GM21390 (cell line): Measurements from ENCODE around the gene TRAPPC2L.

Source experiments
- ATAC-seq: cut with Tn5 transposase; IDR thresholded peaks from one replicate; pipeline ENCODE4 v1.9.1; 2021; ENCODE audit not compliant: unreplicated experiment

TRAPPC2L gene

GRCh38 chr16:88856122-88856827 is 652 bp upstream of the TRAPPC2L start:
- ATAC-seq, result no peak

GRCh38 chr16:88857728-88858339 is 907 bp downstream of the TRAPPC2L start:
- ATAC-seq, result peak; percentile 44

- no peak for ATAC-seq
These were observed 2.6 kb downstream of the TRAPPC2L start for GRCh38 chr16:88859381-88860091.

GRCh38 chr16:88861359-88861758 is 4.4 kb downstream of the TRAPPC2L start:
- no peak for ATAC-seq

GRCh38 chr16:88862968-88863367 is 6.0 kb downstream of the TRAPPC2L start:
- ATAC-seq, result no peak

- ATAC-seq, result no peak
These were observed 6.5 kb downstream of the TRAPPC2L start for GRCh38 chr16:88863426-88863825.

GRCh38 chr16:88864099-88864498 is 7.2 kb downstream of the TRAPPC2L start:
- ATAC-seq, result no peak

- ATAC-seq, result no peak
These were observed 7.6 kb downstream of the TRAPPC2L start for GRCh38 chr16:88864521-88864920.

GRCh38 chr16:88865310-88865709 is 8.4 kb downstream of the TRAPPC2L start:
- no peak for ATAC-seq

GRCh38 chr16:88865742-88866141 is 8.8 kb downstream of the TRAPPC2L start:
- no peak for ATAC-seq

GRCh38 chr16:88866151-88866920 is 9.4 kb downstream of the TRAPPC2L start, which contains the start of gene PABPN1L:
TSS of gene PABPN1L (minus strand) at chr16:88866660. CDS start at chr16:88866606, 54 bp downstream.
- ATAC-seq, result no peak

- ATAC-seq, result no peak
These were observed 10.8 kb downstream of the TRAPPC2L start for GRCh38 chr16:88867581-88868246.

- ATAC-seq, result no peak
These were observed 12.2 kb downstream of the TRAPPC2L start for GRCh38 chr16:88868974-88869672.

- ATAC-seq, result no peak
These were observed 12.7 kb downstream of the TRAPPC2L start for GRCh38 chr16:88869673-88869980.

GRCh38 chr16:88870608-88871348 is 13.9 kb downstream of the TRAPPC2L start:
- ATAC-seq, result no peak

GRCh38 chr16:88871349-88871702 is 14.4 kb downstream of the TRAPPC2L start:
- no peak for ATAC-seq

- ATAC-seq, result no peak
These were observed 14.9 kb downstream of the TRAPPC2L start for GRCh38 chr16:88871730-88872416.

- no peak for ATAC-seq
These were observed 15.9 kb downstream of the TRAPPC2L start for GRCh38 chr16:88872650-88873331.
